Left lung (tissue), 10 donors: ENCODE measurements around the gene COL18A1. TPM values are rescaled to one million over a fixed set of nuclear protein-coding genes. Genes with fewer than 3 reads are reported as not detected.

ENCODE experiments used
- ATAC-seq: fragments of 200-7000 bp; cut with Tn5 transposase; one replicate; pipeline ENCODE4 v1.9.1; 2020; ENCODE audit warnings: moderate library complexity
- DNase-seq, 4 donors: peaks; one replicate each; pipeline ENCODE4 v3.0.0-alpha.2; 2013 to 2020
- H3K27ac ChIP-seq, 2 donors: fragments of 200-600 bp; sonication (generic) in 1 of 2; one replicate each; pipeline versions ENCODE4 v1.5.0 to v1.8.0; 2020 to 2021
- H3K27me3 ChIP-seq, 2 donors: fragments of 200-600 bp; sonication (generic) in 1 of 2; one replicate each; pipeline versions ENCODE4 v1.5.0 to v1.8.0; 2020 to 2021
- H3K36me3 ChIP-seq, 2 donors: fragments of 200-600 bp; sonication (generic) in 1 of 2; one replicate each; pipeline versions ENCODE4 v1.5.0 to v1.8.0; 2020 to 2021
- H3K4me1 ChIP-seq, 2 donors: fragments of 200-600 bp; one replicate each; pipeline ENCODE4 v1.8.0; 2021
- H3K4me3 ChIP-seq, 2 donors: fragments of 200-600 bp; sonication (generic) in 1 of 2; one replicate each; pipeline versions ENCODE4 v1.5.0 to v1.8.0; 2020 to 2021; ENCODE audit warnings: mild to moderate bottlenecking in 1 of 2
- H3K9me3 ChIP-seq, 2 donors: fragments of 200-600 bp; sonication (generic) in 1 of 2; one replicate each; pipeline versions ENCODE4 v1.5.0 to v1.8.0; 2020 to 2021
- CTCF ChIP-seq, 2 donors: fragments of 200-600 bp; sonication (generic) in 1 of 2; IDR thresholded peaks; one replicate each; pipeline versions ENCODE4 v1.5.0 to v1.8.0; 2021; ENCODE audit warnings: antibody characterized with exemption in 2 of 2
- intact Hi-C, 2 donors: fragments of 100-400 bp; cut with DNase I; formaldehyde crosslinking; loops; one replicate each; pipeline versions ENCODE4 v1.11.2 to v1.14.2; 2022
- polyA plus RNA-seq, 6 donors: library from polyadenylated mRNA; unstranded; fragments of 120-200 nt; gene quantifications; one replicate each; pipeline ENCODE4 v1.2.1, GENCODE V29; 2013; ENCODE audit not compliant: insufficient read length in 6 of 6
- total RNA-seq, 2 donors: library from RNA; stranded (reverse); fragmentation: NEBNext Ultra II Directional; extraction: Animal tissue kit (Norgen Biotek cat#: 25700); gene quantifications; one replicate each; pipeline ENCODE4 v1.2.1, GENCODE V29; 2021
- donor health status: DM: no; HTN: yes; CAD: no.
- donor health status: DM: no; HTN: no; CAD: no.

COL18A1 gene
- total and polyA plus RNA-seq, 8 donors: 39.3 to 90.2 (median 64.0) TPM

GRCh38 chr21:45536301-45537081 lies 131.5 kb downstream of the COL18A1 start:
- Histone ChIP-seq H3K4me1 (peaks cover 0 to 59% of the 10 kb centered on the region in 2 donors), H3K9me3 (no peaks in the 10 kb centered on the region), H3K27me3 (no peaks in the 10 kb centered on the region), H3K4me3 (no peak overlapping the region), H3K36me3 (peaks cover 0 to 33% of the 10 kb centered on the region in 2 donors), H3K27ac (peak overlapping the region; percentile 5 to 88)
- DNase-seq: peak in 2 of 4 donors; percentile 29 to 73
- intact Hi-C loops: no loop called here
- TF ChIP-seq CTCF (IDR thresholded peaks at IDR 0.05): no peak
- no peak for ATAC-seq

GRCh38 chr21:45537111-45537745 lies 132.3 kb downstream of the COL18A1 start:
- TF ChIP-seq CTCF (IDR thresholded peaks at IDR 0.05): no peak
- Histone ChIP-seq H3K9me3 (no peaks in the 10 kb centered on the region), H3K27me3 (no peaks in the 10 kb centered on the region), H3K4me3 (no peak overlapping the region), H3K4me1 (peaks cover 0 to 57% of the 10 kb centered on the region in 2 donors), H3K36me3 (peaks cover 0 to 27% of the 10 kb centered on the region in 2 donors), H3K27ac (no peak overlapping the region)
- DNase-seq (peak in 2 of 4 donors; percentile 31 to 79), ATAC-seq (no peak)
- intact Hi-C loops: no loop called here

GRCh38 chr21:45537746-45538291 lies 132.9 kb downstream of the COL18A1 start:
- intact Hi-C loops: no loop called here
- TF ChIP-seq CTCF (IDR thresholded peaks at IDR 0.05): no peak
- Histone ChIP-seq H3K9me3 (no peaks in the 10 kb centered on the region), H3K27ac (no peak overlapping the region), H3K27me3 (no peaks in the 10 kb centered on the region), H3K36me3 (peaks cover 0 to 27% of the 10 kb centered on the region in 2 donors), H3K4me1 (peaks cover 0 to 55% of the 10 kb centered on the region in 2 donors), H3K4me3 (no peak overlapping the region)
- ATAC-seq (no peak), DNase-seq (peak in 2 of 4 donors; percentile 28 to 37)

GRCh38 chr21:45538381-45539045 lies 133.5 kb downstream of the COL18A1 start:
- intact Hi-C loops: no loop called here

More at GRCh38 chr21:45538381-45539045, 133.5 kb downstream of the COL18A1 start:
- H3K9me3 ChIP-seq: no peaks in the 10 kb centered on the region
- peaks cover 0 to 55% of the 10 kb centered on the region in 2 donors for H3K4me1 ChIP-seq
- H3K4me3 ChIP-seq: no peak overlapping the region
- no peak for TF ChIP-seq CTCF (IDR thresholded peaks at IDR 0.05)
- ATAC-seq: no peak
- DNase-seq: peak in 2 of 4 donors; percentile 29 to 69
- H3K27me3 ChIP-seq: no peaks in the 10 kb centered on the region
- H3K27ac ChIP-seq: no peak overlapping the region
- H3K36me3 ChIP-seq: peaks cover 0 to 27% of the 10 kb centered on the region in 2 donors
